Left lung (tissue), 10 donors: ENCODE measurements around the gene VENTX. TPM values are rescaled to one million over a fixed set of nuclear protein-coding genes. Genes with fewer than 3 reads are reported as not detected.
A peak's percentile ranks its signal among the peaks of the same experiment; 100 is the strongest.

Experiments
- ATAC-seq: fragments of 200-7000 bp; cut with Tn5 transposase; one replicate; pipeline ENCODE4 v1.9.1; 2020; ENCODE audit warnings: moderate library complexity
- DNase-seq, 4 donors: peaks; one replicate each; pipeline ENCODE4 v3.0.0-alpha.2; 2013 to 2020
- H3K27ac ChIP-seq, 2 donors: fragments of 200-600 bp; sonication (generic) in 1 of 2; one replicate each; pipeline versions ENCODE4 v1.5.0 to v1.8.0; 2020 to 2021
- H3K27me3 ChIP-seq, 2 donors: fragments of 200-600 bp; sonication (generic) in 1 of 2; one replicate each; pipeline versions ENCODE4 v1.5.0 to v1.8.0; 2020 to 2021
- H3K36me3 ChIP-seq, 2 donors: fragments of 200-600 bp; sonication (generic) in 1 of 2; one replicate each; pipeline versions ENCODE4 v1.5.0 to v1.8.0; 2020 to 2021
- H3K4me1 ChIP-seq, 2 donors: fragments of 200-600 bp; one replicate each; pipeline ENCODE4 v1.8.0; 2021
- H3K4me3 ChIP-seq, 2 donors: fragments of 200-600 bp; sonication (generic) in 1 of 2; one replicate each; pipeline versions ENCODE4 v1.5.0 to v1.8.0; 2020 to 2021; ENCODE audit warnings: mild to moderate bottlenecking in 1 of 2
- H3K9me3 ChIP-seq, 2 donors: fragments of 200-600 bp; sonication (generic) in 1 of 2; one replicate each; pipeline versions ENCODE4 v1.5.0 to v1.8.0; 2020 to 2021
- CTCF ChIP-seq, 2 donors: fragments of 200-600 bp; sonication (generic) in 1 of 2; IDR thresholded peaks; one replicate each; pipeline versions ENCODE4 v1.5.0 to v1.8.0; 2021; ENCODE audit warnings: antibody characterized with exemption in 2 of 2
- intact Hi-C, 2 donors: fragments of 100-400 bp; cut with DNase I; formaldehyde crosslinking; loops; one replicate each; pipeline versions ENCODE4 v1.11.2 to v1.14.2; 2022
- polyA plus RNA-seq, 6 donors: library from polyadenylated mRNA; unstranded; fragments of 120-200 nt; gene quantifications; one replicate each; pipeline ENCODE4 v1.2.1, GENCODE V29; 2013; ENCODE audit not compliant: insufficient read length in 6 of 6
- total RNA-seq, 2 donors: library from RNA; stranded (reverse); fragmentation: NEBNext Ultra II Directional; extraction: Animal tissue kit (Norgen Biotek cat#: 25700); gene quantifications; one replicate each; pipeline ENCODE4 v1.2.1, GENCODE V29; 2021
- donor health status: DM: no; HTN: yes; CAD: no.
- donor health status: DM: no; HTN: no; CAD: no.

The VENTX gene
- total and polyA plus RNA-seq, 8 donors: 0.14 to 4.1 (median 0.25) TPM

GRCh38 chr10:133215586-133215985 is 22.1 kb upstream of the VENTX start:
- H3K27me3 ChIP-seq: peaks cover 0 to 59% of the 10 kb centered on the region in 2 donors
- no peak for TF ChIP-seq CTCF (IDR thresholded peaks at IDR 0.05)
- H3K4me3 ChIP-seq: no peak overlapping the region
- H3K36me3 ChIP-seq: no peaks in the 10 kb centered on the region
- H3K27ac ChIP-seq: no peak overlapping the region
- ATAC-seq (no peak), DNase-seq (peak in 1 of 4 donors; percentile 70)
- no peaks in the 10 kb centered on the region for H3K4me1 ChIP-seq
- H3K9me3 ChIP-seq: no peaks in the 10 kb centered on the region
- intact Hi-C loops: no loop called here

GRCh38 chr10:133216776-133217175 is 20.9 kb upstream of the VENTX start:
- no peak for TF ChIP-seq CTCF (IDR thresholded peaks at IDR 0.05)
- Histone ChIP-seq H3K4me1 (no peaks in the 10 kb centered on the region), H3K4me3 (no peak overlapping the region), H3K27me3 (peaks cover 0 to 67% of the 10 kb centered on the region in 2 donors), H3K9me3 (no peaks in the 10 kb centered on the region), H3K27ac (no peak overlapping the region), H3K36me3 (no peaks in the 10 kb centered on the region)
- ATAC-seq: peak; percentile 44
- DNase-seq: peak in 1 of 4 donors; percentile 76
- intact Hi-C loops: no loop called here

GRCh38 chr10:133217800-133218589 is 19.7 kb upstream of the VENTX start:
- intact Hi-C loops: no loop called here
- Histone ChIP-seq H3K27me3 (peaks cover 0 to 60% of the 10 kb centered on the region in 2 donors), H3K27ac (no peak overlapping the region), H3K4me1 (no peaks in the 10 kb centered on the region), H3K9me3 (no peaks in the 10 kb centered on the region), H3K4me3 (no peak overlapping the region), H3K36me3 (no peaks in the 10 kb centered on the region)
- ATAC-seq (no peak), DNase-seq (peak in 1 of 4 donors; percentile 76)
- TF ChIP-seq CTCF (IDR thresholded peaks at IDR 0.05): no peak

- no peaks in the 10 kb centered on the region for H3K36me3 ChIP-seq
Measured at GRCh38 chr10:133218891-133219290, 18.8 kb upstream of the VENTX start.

More at GRCh38 chr10:133218891-133219290, 18.8 kb upstream of the VENTX start:
- no peak for ATAC-seq
- intact Hi-C loops: no loop called here
- Histone ChIP-seq H3K4me1 (no peaks in the 10 kb centered on the region), H3K27me3 (peaks cover 0 to 52% of the 10 kb centered on the region in 2 donors), H3K9me3 (no peaks in the 10 kb centered on the region), H3K27ac (no peak overlapping the region), H3K4me3 (no peak overlapping the region)
- TF ChIP-seq CTCF (IDR thresholded peaks at IDR 0.05): no peak
- DNase-seq: no peak
